NB4 (cell line): ENCODE data around the gene LRIG1.

Source experiments
- TF ChIP-seq, protein P1 (sequence below): IDR thresholded peaks from 2 replicates; pipeline ENCODE4 v1.6.1; 2011; ENCODE audit warnings: low read depth, low read length
- TF ChIP-seq, protein P2 (sequence below): IDR thresholded peaks from one replicate; pipeline ENCODE4 v1.5.1; 2012; ENCODE audit warnings: low read depth, low read length

DNA sequence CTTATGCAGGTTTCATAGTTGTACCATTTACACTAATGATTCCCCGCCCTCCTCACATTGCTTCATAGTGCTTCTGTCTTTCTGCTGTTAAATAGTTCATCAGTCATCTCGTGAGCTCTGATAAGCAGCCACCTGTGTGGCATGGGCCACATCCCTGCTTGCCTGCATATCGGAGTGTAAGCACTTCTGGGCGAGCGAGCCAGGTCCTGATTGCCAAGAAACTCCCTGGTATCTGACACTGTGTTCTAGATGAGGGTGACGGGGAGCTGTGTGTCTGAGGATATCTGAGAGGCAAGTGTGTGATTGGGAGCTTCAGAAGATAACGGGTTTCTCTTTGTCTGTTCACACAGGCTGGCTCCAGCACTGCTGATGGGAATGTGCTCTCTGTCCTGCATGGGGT is 130.6 kb downstream of the LRIG1 start:
- TF ChIP-seq, protein P1, sequence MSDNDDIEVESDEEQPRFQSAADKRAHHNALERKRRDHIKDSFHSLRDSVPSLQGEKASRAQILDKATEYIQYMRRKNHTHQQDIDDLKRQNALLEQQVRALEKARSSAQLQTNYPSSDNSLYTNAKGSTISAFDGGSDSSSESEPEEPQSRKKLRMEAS: no peak
- TF ChIP-seq, protein P2, sequence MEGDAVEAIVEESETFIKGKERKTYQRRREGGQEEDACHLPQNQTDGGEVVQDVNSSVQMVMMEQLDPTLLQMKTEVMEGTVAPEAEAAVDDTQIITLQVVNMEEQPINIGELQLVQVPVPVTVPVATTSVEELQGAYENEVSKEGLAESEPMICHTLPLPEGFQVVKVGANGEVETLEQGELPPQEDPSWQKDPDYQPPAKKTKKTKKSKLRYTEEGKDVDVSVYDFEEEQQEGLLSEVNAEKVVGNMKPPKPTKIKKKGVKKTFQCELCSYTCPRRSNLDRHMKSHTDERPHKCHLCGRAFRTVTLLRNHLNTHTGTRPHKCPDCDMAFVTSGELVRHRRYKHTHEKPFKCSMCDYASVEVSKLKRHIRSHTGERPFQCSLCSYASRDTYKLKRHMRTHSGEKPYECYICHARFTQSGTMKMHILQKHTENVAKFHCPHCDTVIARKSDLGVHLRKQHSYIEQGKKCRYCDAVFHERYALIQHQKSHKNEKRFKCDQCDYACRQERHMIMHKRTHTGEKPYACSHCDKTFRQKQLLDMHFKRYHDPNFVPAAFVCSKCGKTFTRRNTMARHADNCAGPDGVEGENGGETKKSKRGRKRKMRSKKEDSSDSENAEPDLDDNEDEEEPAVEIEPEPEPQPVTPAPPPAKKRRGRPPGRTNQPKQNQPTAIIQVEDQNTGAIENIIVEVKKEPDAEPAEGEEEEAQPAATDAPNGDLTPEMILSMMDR: no peak
